SKM-1 treated with dmso at 0.1 percent for 144 hours (cell line): ENCODE data around the gene UBC.
A peak's percentile ranks its signal among the peaks of the same experiment; 100 is the strongest.
"Not testable (repeated sequence)": the region's sequence is repeated elsewhere in the genome, so short reads cannot be mapped to it uniquely, and the experiment has no call there.

ENCODE experiments used
- DNase-seq: peaks from one replicate; lab custom pipeline; 2025; ENCODE audit not compliant: unreplicated experiment; lab: John Stamatoyannopoulos, UW

The UBC gene

GRCh38 chr12:124915239-124916236, 1.1 kb upstream of the UBC start:
- no peak for DNase-seq

GRCh38 chr12:124913474-124914391, 717 bp downstream of the UBC start:
- DNase-seq = no peak

- DNase-seq = not testable (repeated sequence)
Observed at GRCh38 chr12:124912529-124913287, 1.7 kb downstream of the UBC start.

GRCh38 chr12:124911521-124911920, 2.9 kb downstream of the UBC start:
- not testable (repeated sequence) for DNase-seq

GRCh38 chr12:124910561-124911478, 3.6 kb downstream of the UBC start:
- no peak for DNase-seq

GRCh38 chr12:124909831-124910560, 4.5 kb downstream of the UBC start:
- DNase-seq = no peak

GRCh38 chr12:124906606-124907261, 7.7 kb downstream of the UBC start:
- no peak for DNase-seq

- DNase-seq = no peak
Observed at GRCh38 chr12:124904306-124905098, 9.9 kb downstream of the UBC start.

GRCh38 chr12:124902916-124903315, 11.5 kb downstream of the UBC start:
- DNase-seq = no peak

- DNase-seq = no peak
Observed at GRCh38 chr12:124901003-124901402, 13.4 kb downstream of the UBC start.

GRCh38 chr12:124900345-124900795, 14.1 kb downstream of the UBC start:
- not testable (repeated sequence) for DNase-seq

GRCh38 chr12:124898923-124899294, 15.5 kb downstream of the UBC start:
- DNase-seq = no peak

- DNase-seq = peak; percentile 29
Observed at GRCh38 chr12:124898200-124898922, 16.1 kb downstream of the UBC start.

GRCh38 chr12:124896461-124896860, 18.0 kb downstream of the UBC start:
- no peak for DNase-seq

- DNase-seq = no peak
Observed at GRCh38 chr12:124893792-124894516, 20.5 kb downstream of the UBC start.

GRCh38 chr12:124888260-124888659, 26.2 kb downstream of the UBC start:
- DNase-seq = no peak
